Measurements from ENCODE around the gene EDNRB.

EDNRB gene

GRCh38 chr13:77896977-77897376 is 21.7 kb downstream of the EDNRB start:
- no peaks in the 10 kb centered on the region for H3K27me3 ChIP-seq (replicated peaks; ENCODE audit: control insufficient read depth, insufficient read depth, low read length)
- no peaks in the 10 kb centered on the region for H3K36me3 ChIP-seq (ENCODE audit: control insufficient read depth, insufficient read depth, low read length)
- TF ChIP-seq, protein P1, sequence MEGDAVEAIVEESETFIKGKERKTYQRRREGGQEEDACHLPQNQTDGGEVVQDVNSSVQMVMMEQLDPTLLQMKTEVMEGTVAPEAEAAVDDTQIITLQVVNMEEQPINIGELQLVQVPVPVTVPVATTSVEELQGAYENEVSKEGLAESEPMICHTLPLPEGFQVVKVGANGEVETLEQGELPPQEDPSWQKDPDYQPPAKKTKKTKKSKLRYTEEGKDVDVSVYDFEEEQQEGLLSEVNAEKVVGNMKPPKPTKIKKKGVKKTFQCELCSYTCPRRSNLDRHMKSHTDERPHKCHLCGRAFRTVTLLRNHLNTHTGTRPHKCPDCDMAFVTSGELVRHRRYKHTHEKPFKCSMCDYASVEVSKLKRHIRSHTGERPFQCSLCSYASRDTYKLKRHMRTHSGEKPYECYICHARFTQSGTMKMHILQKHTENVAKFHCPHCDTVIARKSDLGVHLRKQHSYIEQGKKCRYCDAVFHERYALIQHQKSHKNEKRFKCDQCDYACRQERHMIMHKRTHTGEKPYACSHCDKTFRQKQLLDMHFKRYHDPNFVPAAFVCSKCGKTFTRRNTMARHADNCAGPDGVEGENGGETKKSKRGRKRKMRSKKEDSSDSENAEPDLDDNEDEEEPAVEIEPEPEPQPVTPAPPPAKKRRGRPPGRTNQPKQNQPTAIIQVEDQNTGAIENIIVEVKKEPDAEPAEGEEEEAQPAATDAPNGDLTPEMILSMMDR (IDR thresholded peaks at IDR 0.05; ENCODE audit: insufficient read depth, low read length, poor library complexity, severe bottlenecking): no peak
- no peak overlapping the region for H3K4me3 ChIP-seq (replicated peaks; ENCODE audit: low read depth, low read length)
- DNase-seq (ENCODE audit: extremely low read depth, insufficient read length): no peak

DNA sequence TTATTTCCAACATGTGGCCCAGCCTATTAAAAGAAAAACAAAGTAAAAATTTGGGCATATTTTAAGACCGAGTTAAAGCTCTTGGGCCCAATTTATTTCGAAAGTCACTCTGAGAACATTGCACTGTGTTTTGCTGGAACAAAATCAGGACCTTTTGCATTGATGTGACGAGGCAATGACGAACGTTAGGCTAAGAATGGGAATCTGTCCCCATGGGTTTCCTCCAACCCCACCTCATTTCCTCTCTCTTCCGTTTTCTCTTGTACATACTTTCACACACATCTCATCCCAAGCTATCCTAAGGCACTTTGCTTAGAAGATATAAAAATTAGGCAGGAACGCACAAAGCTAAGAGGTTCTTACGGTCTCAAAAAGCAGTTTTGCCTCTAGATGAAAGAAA is 22.1 kb downstream of the EDNRB start:
- TF ChIP-seq, protein P1 (IDR thresholded peaks at IDR 0.05; ENCODE audit: insufficient read depth, low read length, poor library complexity, severe bottlenecking): no peak
- Histone ChIP-seq H3K36me3 (ENCODE audit: control insufficient read depth, insufficient read depth, low read length) (no peaks in the 10 kb centered on the region), H3K27me3 (replicated peaks; ENCODE audit: control insufficient read depth, insufficient read depth, low read length) (no peaks in the 10 kb centered on the region), H3K4me3 (replicated peaks; ENCODE audit: low read depth, low read length) (no peak overlapping the region)
- DNase-seq (ENCODE audit: extremely low read depth, insufficient read length): no peak

GRCh38 chr13:77894743-77895142 is 23.9 kb downstream of the EDNRB start:
- TF ChIP-seq, protein P1 (IDR thresholded peaks at IDR 0.05; ENCODE audit: insufficient read depth, low read length, poor library complexity, severe bottlenecking): no peak
- no peaks in the 10 kb centered on the region for H3K36me3 ChIP-seq (ENCODE audit: control insufficient read depth, insufficient read depth, low read length)
- DNase-seq (ENCODE audit: extremely low read depth, insufficient read length): no peak
- no peaks in the 10 kb centered on the region for H3K27me3 ChIP-seq (replicated peaks; ENCODE audit: control insufficient read depth, insufficient read depth, low read length)
- no peak overlapping the region for H3K4me3 ChIP-seq (replicated peaks; ENCODE audit: low read depth, low read length)

GRCh38 chr13:77893066-77893465 is 25.6 kb downstream of the EDNRB start:
- Histone ChIP-seq H3K4me3 (replicated peaks; ENCODE audit: low read depth, low read length) (no peak overlapping the region), H3K27me3 (replicated peaks; ENCODE audit: control insufficient read depth, insufficient read depth, low read length) (no peaks in the 10 kb centered on the region), H3K36me3 (ENCODE audit: control insufficient read depth, insufficient read depth, low read length) (no peaks in the 10 kb centered on the region)
- TF ChIP-seq, protein P1 (IDR thresholded peaks at IDR 0.05; ENCODE audit: insufficient read depth, low read length, poor library complexity, severe bottlenecking): no peak
- no peak for DNase-seq (ENCODE audit: extremely low read depth, insufficient read length)

- TF ChIP-seq, protein P1 (IDR thresholded peaks at IDR 0.05; ENCODE audit: insufficient read depth, low read length, poor library complexity, severe bottlenecking): no peak
- no peak for DNase-seq (ENCODE audit: extremely low read depth, insufficient read length)
- Histone ChIP-seq H3K4me3 (replicated peaks; ENCODE audit: low read depth, low read length) (no peak overlapping the region), H3K36me3 (ENCODE audit: control insufficient read depth, insufficient read depth, low read length) (no peaks in the 10 kb centered on the region), H3K27me3 (replicated peaks; ENCODE audit: control insufficient read depth, insufficient read depth, low read length) (no peaks in the 10 kb centered on the region)
Measured at GRCh38 chr13:77892491-77892890, 26.1 kb downstream of the EDNRB start.

DNA sequence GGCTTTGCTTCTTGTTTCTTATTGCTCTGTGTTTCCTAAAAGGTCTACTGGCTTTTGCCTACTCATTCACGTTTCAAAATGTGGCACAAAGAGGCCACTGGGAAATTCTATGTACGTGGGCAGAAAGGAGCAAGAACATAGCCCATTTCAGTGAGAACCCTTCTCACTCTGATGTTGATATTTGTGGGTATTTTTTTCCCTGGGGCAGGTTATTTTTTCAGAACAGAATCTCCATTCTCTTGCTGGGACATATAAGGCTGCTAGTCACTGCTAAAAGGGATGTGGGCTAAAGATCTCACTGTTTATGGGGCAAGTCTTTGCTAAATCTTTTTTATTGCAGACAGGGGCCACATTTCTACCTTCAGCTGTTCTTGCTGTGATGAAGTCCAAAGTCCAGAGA is 27.1 kb downstream of the EDNRB start:
- H3K4me3 ChIP-seq (replicated peaks; ENCODE audit: low read depth, low read length): no peak overlapping the region
- TF ChIP-seq, protein P1 (IDR thresholded peaks at IDR 0.05; ENCODE audit: insufficient read depth, low read length, poor library complexity, severe bottlenecking): no peak
- DNase-seq (ENCODE audit: extremely low read depth, insufficient read length): no peak
- no peaks in the 10 kb centered on the region for H3K36me3 ChIP-seq (ENCODE audit: control insufficient read depth, insufficient read depth, low read length)
- H3K27me3 ChIP-seq (replicated peaks; ENCODE audit: control insufficient read depth, insufficient read depth, low read length): no peaks in the 10 kb centered on the region

Measured in GM06990 (cell line).